K562 (cell line): ENCODE results near the gene ADGRG1. TPM values are rescaled to one million over a fixed set of nuclear protein-coding genes. Genes with fewer than 3 reads are reported as not detected.

Experiments used
- GABPB1 ChIP-seq: sonication (generic); formaldehyde crosslinking; IDR thresholded peaks from 2 replicates; pipeline ENCODE4 v1.8.0; 2022; ENCODE audit warnings: mild to moderate bottlenecking, missing genetic modification reagents
- KLF13 ChIP-seq: fragments of 450-650 bp; IDR thresholded peaks from 2 replicates; pipeline ENCODE4 v1.6.1; 2016; ENCODE audit warnings: missing genetic modification characterization, low read depth, mild to moderate bottlenecking, missing compliant biosample characterization, moderate library complexity, borderline replicate concordance
- MEIS2 ChIP-seq: fragments of 450-650 bp; IDR thresholded peaks from 2 replicates; pipeline ENCODE4 v1.6.1; 2014; ENCODE audit warnings: mild to moderate bottlenecking; ENCODE audit not compliant: partially characterized antibody
- MITF ChIP-seq: IDR thresholded peaks from 2 replicates; pipeline ENCODE4 v1.6.1; 2014; ENCODE audit warnings: antibody characterized with exemption
- MYNN ChIP-seq, 2 experiments: sonication (generic); formaldehyde crosslinking in 1 of 2; IDR thresholded peaks; 2 replicates each; pipeline versions ENCODE4 v1.5.0 to v1.6.1; 2016 to 2020; ENCODE audit warnings: antibody characterized with exemption in 1 of 2, missing genetic modification reagents in 1 of 2
- PBX2 ChIP-seq, 2 experiments: IDR thresholded peaks in 1 of 2; conservative IDR thresholded peaks in 1 of 2; 2 replicates each; pipeline ENCODE4 v1.6.1; 2016; ENCODE audit warnings: low read depth in 2 of 2, mild to moderate bottlenecking in 1 of 2, missing compliant biosample characterization in 1 of 2, missing genetic modification characterization in 1 of 2, moderate library complexity in 1 of 2
- RAD21 ChIP-seq, 2 experiments: fragments of 250-450 bp in 1 of 2; fragments of 450-650 bp in 1 of 2; sonication (Bioruptor Pico) in 1 of 2; formaldehyde crosslinking in 1 of 2; IDR thresholded peaks in 1 of 2; conservative IDR thresholded peaks in 1 of 2; 2 replicates each; pipeline versions ENCODE4 v1.4.0 to v1.8.0; 2020 to 2022; ENCODE audit warnings: mild to moderate bottlenecking in 2 of 2, moderate library complexity in 1 of 2
- RBM34 ChIP-seq: fragments of 200-400 bp; formaldehyde crosslinking; IDR thresholded peaks from 2 replicates; pipeline ENCODE4 v1.6.1; 2018; ENCODE audit warnings: low read length, borderline replicate concordance; ENCODE audit not compliant: insufficient read depth
- RHOXF2B ChIP-seq: fragments of 250-450 bp; sonication (Bioruptor Pico); conservative IDR thresholded peaks from 2 replicates; pipeline ENCODE4 v1.5.1; 2021
- SFPQ ChIP-seq: fragments of 200-400 bp; formaldehyde crosslinking; IDR thresholded peaks from 2 replicates; pipeline ENCODE4 v1.6.1; 2017; ENCODE audit warnings: mild to moderate bottlenecking, low read depth, low read length, moderate library complexity
- SMARCA4 ChIP-seq: fragments of 450-650 bp; IDR thresholded peaks from 2 replicates; pipeline ENCODE4 v1.6.1; 2016
- TBL1XR1 ChIP-seq, 2 experiments: IDR thresholded peaks; 2 replicates each; pipeline ENCODE4 v1.6.1; 2012; ENCODE audit warnings: improper control_type of control experiment in 2 of 2, low read length in 2 of 2, mild to moderate bottlenecking in 1 of 2
- ZBTB5 ChIP-seq: fragments of 450-650 bp; IDR thresholded peaks from 2 replicates; pipeline ENCODE4 v1.6.1; 2017; ENCODE audit warnings: antibody characterized with exemption
- ZNF24 ChIP-seq: fragments of 450-650 bp; IDR thresholded peaks from 2 replicates; pipeline ENCODE4 v1.6.1; 2016
- ZNF511 ChIP-seq: sonication (generic); formaldehyde crosslinking; IDR thresholded peaks from 2 replicates; pipeline ENCODE4 v1.8.0; 2022; ENCODE audit warnings: mild to moderate bottlenecking, missing genetic modification reagents
- ZNF561 ChIP-seq: fragments of 450-650 bp; formaldehyde crosslinking; conservative IDR thresholded peaks from 2 replicates; pipeline ENCODE4 v1.4.0; 2020; ENCODE audit warnings: mild to moderate bottlenecking, moderate library complexity
- ZSCAN32 ChIP-seq: fragments of 450-650 bp; formaldehyde crosslinking; IDR thresholded peaks from 2 replicates; pipeline ENCODE4 v1.4.0; 2020; ENCODE audit warnings: mild to moderate bottlenecking, moderate library complexity
- polyA plus RNA-seq, 8 experiments: library from polyadenylated mRNA; depleted of rRNA in 4 of 8; stranded (reverse) in 5 of 8; unstranded in 3 of 8; fragments of >200 nt; fragmentation: Nextera tagmentation in 2 of 8; fragmentation: Illumina TruSeq in 1 of 8; extraction: Ambion mirVana in 2 of 8; extraction: Trizol in 1 of 8; gene quantifications; 2 replicates each; pipeline versions ENCODE4 v1.2.1 to v1.2.3, GENCODE V29; 2011 to 2014; ENCODE audit warnings: inconsistent platforms in 1 of 8, missing spikeins in 1 of 8
- total RNA-seq, 7 experiments: library from RNA; depleted of rRNA in 6 of 7; stranded (reverse); fragments of >200 nt in 6 of 7; fragmentation: Illumina TruSeq in 2 of 7; extraction: Trizol in 2 of 7; gene quantifications; 2 replicates each; pipeline versions ENCODE4 v1.2.1 to v1.2.3, GENCODE V29; 2011 to 2021; ENCODE audit warnings: low replicate concordance in 1 of 7

ADGRG1 gene
- total and polyA plus RNA-seq, 9 of the 15 experiments (the other 6 are each of a cell fraction or from before 2014, with no cell fraction given) = 0.04 to 0.31 (median 0.16) TPM; not detected in 6

- no peak for TF ChIP-seq PBX2 (CRISPR knock-in tag; IDR thresholded peaks at IDR 0.05; ENCODE audit: low read depth)
- no peak for TF ChIP-seq PBX2 (tag; conservative IDR thresholded peaks at IDR 0.05; ENCODE audit: low read depth)
- TF ChIP-seq ZNF511 (CRISPR knock-in tag) = 0 out of 2 replicates have a peak, but pooled peaks have one; percentile 39
- no peak for TF ChIP-seq MYNN (IDR thresholded peaks at IDR 0.05)
- no peak for TF ChIP-seq MYNN (CRISPR knock-in tag; IDR thresholded peaks at IDR 0.05)
- no peak for TF ChIP-seq RBM34
- no peak for TF ChIP-seq ZBTB5
- no peak for TF ChIP-seq SFPQ
- TF ChIP-seq ZNF561 (CRISPR knock-in tag) = no peak
- TF ChIP-seq RAD21 (CRISPR knock-in tag; conservative IDR thresholded peaks at IDR 0.05 in 1 of 2, IDR thresholded peaks at IDR 0.05 in 1 of 2) = no peak
- TF ChIP-seq GABPB1 (CRISPR knock-in tag) = peak; percentile 37; the same call in 1 of the 2 replicates
- TF ChIP-seq ZSCAN32 (CRISPR knock-in tag) = no peak
- TF ChIP-seq TBL1XR1 (IDR thresholded peaks at IDR 0.05; ENCODE audit: low read length in 2 of 2) = no peak
- no peak for TF ChIP-seq KLF13 (tag)
- TF ChIP-seq ZNF24 = no peak
- TF ChIP-seq MITF = no peak
- TF ChIP-seq MEIS2 = no peak
- peak; percentile 58; the same call in 1 of the 2 replicates for TF ChIP-seq SMARCA4
- TF ChIP-seq RHOXF2B (CRISPR knock-in tag) = no peak
These were observed 66.6 kb downstream of the ADGRG1 start, which contains the start of gene DRC7 (continued) for GRCh38 chr16:57694725-57695679.
